ENCODE data around the gene SPOP.

DNA sequence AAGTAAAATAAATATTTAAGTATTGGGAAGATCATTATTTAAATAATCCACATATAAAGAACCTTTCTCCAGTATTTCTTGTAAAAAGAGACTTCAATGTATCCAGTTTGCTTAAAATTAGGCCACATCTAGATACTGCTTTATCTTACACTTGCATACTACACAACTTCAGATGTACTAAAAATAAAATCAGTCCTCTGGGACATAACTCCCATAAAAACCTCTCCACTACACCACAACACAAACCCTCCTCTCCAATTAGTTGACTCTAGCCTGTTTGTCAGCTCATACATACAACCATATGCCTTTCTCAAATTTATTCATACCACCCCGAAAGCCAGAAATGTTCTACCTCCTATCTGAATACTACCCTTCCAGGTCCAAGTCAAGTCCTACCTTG, 21.6 kb downstream of the SPOP start:
- TF ChIP-seq CTCF (IDR thresholded peaks at IDR 0.05) (no peak), POLR2AphosphoS5 (IDR thresholded peaks at IDR 0.05; ENCODE audit: low read depth, low read length) (no peak), TCF7L2 (IDR thresholded peaks at IDR 0.05; ENCODE audit: low read depth, low read length) (no peak)
- TF ChIP-seq, protein P1, sequence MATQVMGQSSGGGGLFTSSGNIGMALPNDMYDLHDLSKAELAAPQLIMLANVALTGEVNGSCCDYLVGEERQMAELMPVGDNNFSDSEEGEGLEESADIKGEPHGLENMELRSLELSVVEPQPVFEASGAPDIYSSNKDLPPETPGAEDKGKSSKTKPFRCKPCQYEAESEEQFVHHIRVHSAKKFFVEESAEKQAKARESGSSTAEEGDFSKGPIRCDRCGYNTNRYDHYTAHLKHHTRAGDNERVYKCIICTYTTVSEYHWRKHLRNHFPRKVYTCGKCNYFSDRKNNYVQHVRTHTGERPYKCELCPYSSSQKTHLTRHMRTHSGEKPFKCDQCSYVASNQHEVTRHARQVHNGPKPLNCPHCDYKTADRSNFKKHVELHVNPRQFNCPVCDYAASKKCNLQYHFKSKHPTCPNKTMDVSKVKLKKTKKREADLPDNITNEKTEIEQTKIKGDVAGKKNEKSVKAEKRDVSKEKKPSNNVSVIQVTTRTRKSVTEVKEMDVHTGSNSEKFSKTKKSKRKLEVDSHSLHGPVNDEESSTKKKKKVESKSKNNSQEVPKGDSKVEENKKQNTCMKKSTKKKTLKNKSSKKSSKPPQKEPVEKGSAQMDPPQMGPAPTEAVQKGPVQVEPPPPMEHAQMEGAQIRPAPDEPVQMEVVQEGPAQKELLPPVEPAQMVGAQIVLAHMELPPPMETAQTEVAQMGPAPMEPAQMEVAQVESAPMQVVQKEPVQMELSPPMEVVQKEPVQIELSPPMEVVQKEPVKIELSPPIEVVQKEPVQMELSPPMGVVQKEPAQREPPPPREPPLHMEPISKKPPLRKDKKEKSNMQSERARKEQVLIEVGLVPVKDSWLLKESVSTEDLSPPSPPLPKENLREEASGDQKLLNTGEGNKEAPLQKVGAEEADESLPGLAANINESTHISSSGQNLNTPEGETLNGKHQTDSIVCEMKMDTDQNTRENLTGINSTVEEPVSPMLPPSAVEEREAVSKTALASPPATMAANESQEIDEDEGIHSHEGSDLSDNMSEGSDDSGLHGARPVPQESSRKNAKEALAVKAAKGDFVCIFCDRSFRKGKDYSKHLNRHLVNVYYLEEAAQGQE (IDR thresholded peaks at IDR 0.05; ENCODE audit: insufficient read depth in 1 of 2, low read depth in 2 of 2, low read length in 1 of 2), result no peak
